ENCODE data around the gene FAM114A1. TPM values are rescaled to one million over a fixed set of nuclear protein-coding genes. Genes with fewer than 3 reads are reported as not detected.

Gene FAM114A1
- total RNA-seq, 2 experiments from 2014 or later = not detected

DNA sequence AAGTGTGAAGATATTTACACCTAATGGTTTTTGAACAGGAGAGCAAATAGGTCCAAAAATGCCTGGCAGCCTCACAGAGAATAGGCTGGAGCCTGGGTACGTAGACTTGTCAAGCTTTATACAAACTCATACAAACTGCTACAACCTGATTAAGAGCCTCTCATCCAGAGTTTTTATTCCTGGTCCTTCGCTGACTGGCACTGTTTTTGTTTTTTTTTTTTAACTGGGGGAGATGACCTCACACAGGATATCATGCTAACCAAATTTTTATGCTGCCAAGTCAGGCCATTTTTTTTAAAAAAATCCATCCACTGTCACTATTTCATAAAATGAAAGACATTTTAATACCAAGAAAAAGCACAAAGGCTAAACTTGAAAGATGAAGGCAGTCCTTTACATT is 1.9 kb downstream of the FAM114A1 start:
- Mint-ChIP-seq H3K4me3 (no peak overlapping the region), H3K4me1 (ENCODE audit: low read depth) (peaks cover 19% of the 10 kb centered on the region), H3K36me3 (ENCODE audit: low read depth) (no peaks in the 10 kb centered on the region), H3K27ac (no peak overlapping the region), H3K27me3 (peaks cover 25% of the 10 kb centered on the region), H3K9me3 (no peaks in the 10 kb centered on the region)
- Histone ChIP-seq H3K4me1 (ENCODE audit: insufficient read depth, low read length) (peaks cover 16% of the 10 kb centered on the region), H3K9me3 (ENCODE audit: control insufficient read depth in 1 of 2, insufficient read depth in 1 of 2, low read length in 2 of 2) (no peaks in the 10 kb centered on the region), H3K27ac (ENCODE audit: low read depth in 1 of 2, low read length in 2 of 2) (no peak overlapping the region), H3K27me3 (ENCODE audit: control insufficient read depth in 1 of 2, insufficient read depth in 2 of 2, low read length in 2 of 2) (peaks cover 5% of the 10 kb centered on the region in 2 experiments), H3K4me3 (ENCODE audit: low read length) (no peak overlapping the region), H3K36me3 (ENCODE audit: insufficient read depth, low read length) (no peaks in the 10 kb centered on the region)
- DNase-seq (no peak), ATAC-seq (ENCODE audit: poor library complexity) (no peak)
- ChIA-PET POLR2A (no interaction called here), CTCF (no interaction called here)
- TF ChIP-seq, protein P1, sequence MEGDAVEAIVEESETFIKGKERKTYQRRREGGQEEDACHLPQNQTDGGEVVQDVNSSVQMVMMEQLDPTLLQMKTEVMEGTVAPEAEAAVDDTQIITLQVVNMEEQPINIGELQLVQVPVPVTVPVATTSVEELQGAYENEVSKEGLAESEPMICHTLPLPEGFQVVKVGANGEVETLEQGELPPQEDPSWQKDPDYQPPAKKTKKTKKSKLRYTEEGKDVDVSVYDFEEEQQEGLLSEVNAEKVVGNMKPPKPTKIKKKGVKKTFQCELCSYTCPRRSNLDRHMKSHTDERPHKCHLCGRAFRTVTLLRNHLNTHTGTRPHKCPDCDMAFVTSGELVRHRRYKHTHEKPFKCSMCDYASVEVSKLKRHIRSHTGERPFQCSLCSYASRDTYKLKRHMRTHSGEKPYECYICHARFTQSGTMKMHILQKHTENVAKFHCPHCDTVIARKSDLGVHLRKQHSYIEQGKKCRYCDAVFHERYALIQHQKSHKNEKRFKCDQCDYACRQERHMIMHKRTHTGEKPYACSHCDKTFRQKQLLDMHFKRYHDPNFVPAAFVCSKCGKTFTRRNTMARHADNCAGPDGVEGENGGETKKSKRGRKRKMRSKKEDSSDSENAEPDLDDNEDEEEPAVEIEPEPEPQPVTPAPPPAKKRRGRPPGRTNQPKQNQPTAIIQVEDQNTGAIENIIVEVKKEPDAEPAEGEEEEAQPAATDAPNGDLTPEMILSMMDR (IDR thresholded peaks at IDR 0.05) = no peak
- intact Hi-C loops (cut with DNase I, micrococcal nuclease) = no loop called here

DNA sequence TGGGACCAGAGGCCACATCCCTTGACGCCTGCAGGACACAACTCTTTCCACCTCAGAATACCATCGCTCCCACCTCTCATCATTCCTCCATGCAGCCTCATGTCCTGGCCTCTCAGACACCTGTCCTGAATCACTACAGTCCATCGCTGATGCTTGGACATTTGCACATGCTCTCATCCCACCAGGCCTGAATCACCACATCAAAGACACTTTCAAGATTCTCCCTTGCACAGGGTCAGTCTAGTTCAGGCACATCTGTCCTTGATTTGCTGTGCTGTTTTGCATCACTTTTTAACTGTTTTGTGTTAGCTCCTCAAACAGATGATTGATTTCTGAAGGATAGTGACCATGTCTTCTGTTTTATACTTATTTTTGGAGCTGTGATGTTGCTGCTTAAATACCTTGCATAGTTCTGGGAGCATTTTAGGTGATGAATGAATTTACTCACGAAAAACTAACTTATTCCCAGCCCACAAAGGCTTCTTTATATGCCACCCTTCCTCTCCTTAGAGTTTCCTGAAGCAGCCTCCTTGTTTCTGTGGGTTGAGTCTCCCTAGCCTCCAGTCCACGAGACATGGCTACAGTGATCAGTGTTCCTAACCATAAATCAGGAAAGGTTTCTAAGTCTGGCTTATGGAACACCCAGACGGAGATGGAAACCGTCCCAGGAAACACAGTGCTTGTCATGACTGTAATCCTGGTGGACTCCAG is 2.6 kb downstream of the FAM114A1 start:
- CTCF ChIA-PET = no interaction called here
- H3K4me1 Mint-ChIP-seq (ENCODE audit: low read depth) = peaks cover 18% of the 10 kb centered on the region
- POLR2A ChIA-PET = no interaction called here
- Histone ChIP-seq H3K36me3 (ENCODE audit: insufficient read depth, low read length) (no peaks in the 10 kb centered on the region), H3K9me3 (ENCODE audit: control insufficient read depth in 1 of 2, insufficient read depth in 1 of 2, low read length in 2 of 2) (no peaks in the 10 kb centered on the region), H3K27me3 (ENCODE audit: control insufficient read depth in 1 of 2, insufficient read depth in 2 of 2, low read length in 2 of 2) (peaks cover 5% of the 10 kb centered on the region in 2 experiments), H3K4me3 (ENCODE audit: low read length) (no peak overlapping the region), H3K27ac (ENCODE audit: low read depth in 1 of 2, low read length in 2 of 2) (no peak overlapping the region), H3K4me1 (ENCODE audit: insufficient read depth, low read length) (peaks cover 16% of the 10 kb centered on the region)
- no peak for ATAC-seq (ENCODE audit: poor library complexity)
- no peaks in the 10 kb centered on the region for H3K9me3 Mint-ChIP-seq
- H3K27ac Mint-ChIP-seq = no peak overlapping the region
- H3K4me3 Mint-ChIP-seq = no peak overlapping the region
- intact Hi-C loops (cut with DNase I, micrococcal nuclease) = no loop called here
- no peak for DNase-seq
- no peaks in the 10 kb centered on the region for H3K36me3 Mint-ChIP-seq (ENCODE audit: low read depth)
- TF ChIP-seq, protein P1 (IDR thresholded peaks at IDR 0.05) = no peak
- H3K27me3 Mint-ChIP-seq = peaks cover 25% of the 10 kb centered on the region

DNA sequence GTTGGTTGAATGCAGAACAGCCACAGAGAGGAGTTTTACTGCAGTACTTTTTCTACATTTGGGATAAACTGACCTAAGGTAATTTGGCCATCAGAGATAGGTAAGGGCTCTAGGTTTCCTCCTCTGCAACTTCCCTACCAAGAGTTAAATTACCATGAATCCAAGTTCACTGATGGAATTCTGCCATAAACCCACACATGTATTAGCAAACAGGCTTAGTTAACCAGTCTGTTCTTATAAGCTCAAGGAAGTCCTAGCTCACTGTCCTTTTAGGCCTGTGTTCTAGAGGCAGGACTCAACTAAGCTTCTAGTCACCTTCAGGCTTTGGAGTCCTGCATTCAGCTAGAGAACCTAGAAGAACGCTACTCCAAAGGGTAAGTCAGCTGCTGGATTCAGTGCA is 4.0 kb downstream of the FAM114A1 start:
- Mint-ChIP-seq H3K4me3 (no peak overlapping the region), H3K9me3 (no peaks in the 10 kb centered on the region), H3K27ac (no peak overlapping the region), H3K27me3 (peaks cover 24% of the 10 kb centered on the region), H3K36me3 (ENCODE audit: low read depth) (no peaks in the 10 kb centered on the region), H3K4me1 (ENCODE audit: low read depth) (peaks cover 13% of the 10 kb centered on the region)
- ATAC-seq (ENCODE audit: poor library complexity) (no peak), DNase-seq (no peak)
- TF ChIP-seq, protein P1 (IDR thresholded peaks at IDR 0.05) = no peak
- Histone ChIP-seq H3K27me3 (ENCODE audit: control insufficient read depth in 1 of 2, insufficient read depth in 2 of 2, low read length in 2 of 2) (peaks cover 5% of the 10 kb centered on the region in 2 experiments), H3K4me3 (ENCODE audit: low read length) (no peak overlapping the region), H3K36me3 (ENCODE audit: insufficient read depth, low read length) (no peaks in the 10 kb centered on the region), H3K4me1 (ENCODE audit: insufficient read depth, low read length) (peaks cover 11% of the 10 kb centered on the region), H3K9me3 (ENCODE audit: control insufficient read depth in 1 of 2, insufficient read depth in 1 of 2, low read length in 2 of 2) (no peaks in the 10 kb centered on the region), H3K27ac (ENCODE audit: low read depth in 1 of 2, low read length in 2 of 2) (no peak overlapping the region)
- intact Hi-C loops (cut with DNase I, micrococcal nuclease) = no loop called here
- POLR2A ChIA-PET = no interaction called here
- CTCF ChIA-PET = no interaction called here

Data from CD4-positive, alpha-beta T cell (primary cell).